Mononuclear cell (primary cell): ENCODE measurements around the gene ATXN7L3. TPM values are rescaled to one million over a fixed set of nuclear protein-coding genes. Genes with fewer than 3 reads are reported as not detected.
"Not testable (repeated sequence)": the region's sequence is repeated elsewhere in the genome, so short reads cannot be mapped to it uniquely, and the experiment has no call there.

ENCODE experiments used
- H3K27me3 ChIP-seq: 2 replicates; pipeline ENCODE4 v1.6.0; 2011; ENCODE audit warnings: low read length, control low read depth; ENCODE audit not compliant: insufficient read depth
- H3K4me1 ChIP-seq: 2 replicates; pipeline ENCODE4 v1.5.1; 2011; ENCODE audit warnings: mild to moderate bottlenecking, low read length, control low read depth; ENCODE audit not compliant: insufficient read depth
- H3K4me3 ChIP-seq: 2 replicates; pipeline ENCODE4 v1.5.1; 2011; ENCODE audit warnings: mild to moderate bottlenecking, low read length, moderate library complexity
- H3K9me3 ChIP-seq: 2 replicates; pipeline ENCODE4 v1.5.1; 2011; ENCODE audit warnings: low read depth, mild to moderate bottlenecking, control low read depth, low read length
- total RNA-seq: library from RNA; depleted of rRNA; stranded (reverse); fragments of >200 nt; gene quantifications from one replicate; pipeline ENCODE4 v1.2.3, GENCODE V29; 2012

Gene ATXN7L3
- total RNA-seq, 1 donor, result 44.7 TPM

- no peaks in the 10 kb centered on the region for H3K27me3 ChIP-seq
- H3K4me1 ChIP-seq, result peaks cover 8% of the 10 kb centered on the region
- H3K4me3 ChIP-seq, result no peak overlapping the region
- H3K9me3 ChIP-seq, result no peaks in the 10 kb centered on the region
These were observed 22.0 kb downstream of the ATXN7L3 start for GRCh38 chr17:44177640-44178039.

- Histone ChIP-seq H3K4me3 (no peak overlapping the region), H3K27me3 (no peaks in the 10 kb centered on the region), H3K4me1 (peaks cover 8% of the 10 kb centered on the region), H3K9me3 (no peaks in the 10 kb centered on the region)
These were observed 22.8 kb downstream of the ATXN7L3 start for GRCh38 chr17:44176671-44177501.

GRCh38 chr17:44176257-44176656 is 23.4 kb downstream of the ATXN7L3 start:
- peaks cover 8% of the 10 kb centered on the region for H3K4me1 ChIP-seq
- no peak overlapping the region for H3K4me3 ChIP-seq
- H3K27me3 ChIP-seq, result no peaks in the 10 kb centered on the region
- no peaks in the 10 kb centered on the region for H3K9me3 ChIP-seq

- no peaks in the 10 kb centered on the region for H3K9me3 ChIP-seq
- H3K4me1 ChIP-seq, result peaks cover 8% of the 10 kb centered on the region
- no peak overlapping the region for H3K4me3 ChIP-seq
- H3K27me3 ChIP-seq, result no peaks in the 10 kb centered on the region
These were observed 25.3 kb downstream of the ATXN7L3 start for GRCh38 chr17:44174427-44174826.

- Histone ChIP-seq H3K4me3 (no peak overlapping the region), H3K9me3 (no peaks in the 10 kb centered on the region), H3K4me1 (peaks cover 4% of the 10 kb centered on the region), H3K27me3 (no peaks in the 10 kb centered on the region)
These were observed 27.7 kb downstream of the ATXN7L3 start for GRCh38 chr17:44171931-44172455.

GRCh38 chr17:44170499-44171201 is 29.0 kb downstream of the ATXN7L3 start, which contains the start of gene ASB16:
ASB16 (plus strand) TSS chr17:44170704; CDS start chr17:44170790, 86 bp downstream.
- Histone ChIP-seq H3K4me3 (no peak within 1 kb of the TSS), H3K9me3 (no peaks in the 10 kb centered on the region), H3K4me1 (peaks cover 4% of the 10 kb centered on the region), H3K27me3 (no peaks in the 10 kb centered on the region)

GRCh38 chr17:44170135-44170498 is 29.6 kb downstream of the ATXN7L3 start:
- peaks cover 4% of the 10 kb centered on the region for H3K4me1 ChIP-seq
- H3K4me3 ChIP-seq, result no peak overlapping the region
- H3K9me3 ChIP-seq, result no peaks in the 10 kb centered on the region
- H3K27me3 ChIP-seq, result no peaks in the 10 kb centered on the region

GRCh38 chr17:44167181-44167861 is 32.4 kb downstream of the ATXN7L3 start:
- H3K9me3 ChIP-seq, result no peaks in the 10 kb centered on the region
- peaks cover 4% of the 10 kb centered on the region for H3K4me1 ChIP-seq
- no peaks in the 10 kb centered on the region for H3K27me3 ChIP-seq
- no peak overlapping the region for H3K4me3 ChIP-seq

GRCh38 chr17:44164476-44164875 is 35.2 kb downstream of the ATXN7L3 start:
- no peaks in the 10 kb centered on the region for H3K27me3 ChIP-seq

GRCh38 chr17:44159519-44160210 is 40.0 kb downstream of the ATXN7L3 start:
- no peak overlapping the region for H3K4me3 ChIP-seq
- no peaks in the 10 kb centered on the region for H3K4me1 ChIP-seq
- no peaks in the 10 kb centered on the region for H3K9me3 ChIP-seq
- H3K27me3 ChIP-seq, result no peaks in the 10 kb centered on the region

More at GRCh38 chr17:44164476-44164875, 35.2 kb downstream of the ATXN7L3 start:
- no peaks in the 10 kb centered on the region for H3K9me3 ChIP-seq
- H3K4me3 ChIP-seq, result no peak overlapping the region
- H3K4me1 ChIP-seq, result peaks cover 4% of the 10 kb centered on the region

GRCh38 chr17:44155488-44155887 is 44.2 kb downstream of the ATXN7L3 start:
- Histone ChIP-seq H3K27me3 (no peaks in the 10 kb centered on the region), H3K4me1 (no peaks in the 10 kb centered on the region), H3K4me3 (no peak overlapping the region), H3K9me3 (no peaks in the 10 kb centered on the region)

- H3K27me3 ChIP-seq, result no peaks in the 10 kb centered on the region
- H3K4me3 ChIP-seq, result no peak overlapping the region
- no peaks in the 10 kb centered on the region for H3K9me3 ChIP-seq
- peaks cover 13% of the 10 kb centered on the region for H3K4me1 ChIP-seq
These were observed 46.8 kb downstream of the ATXN7L3 start for GRCh38 chr17:44152875-44153274.

GRCh38 chr17:44149750-44150329 is 49.8 kb downstream of the ATXN7L3 start:
- Histone ChIP-seq H3K9me3 (no peaks in the 10 kb centered on the region), H3K27me3 (no peaks in the 10 kb centered on the region), H3K4me3 (no peak overlapping the region)

GRCh38 chr17:44149066-44149465 is 50.6 kb downstream of the ATXN7L3 start:
- H3K4me3 ChIP-seq, H3K9me3 ChIP-seq, H3K27me3 ChIP-seq: not testable (repeated sequence)
- H3K4me1 ChIP-seq, result peaks cover 13% of the 10 kb centered on the region

More at GRCh38 chr17:44149750-44150329, 49.8 kb downstream of the ATXN7L3 start:
- peaks cover 13% of the 10 kb centered on the region for H3K4me1 ChIP-seq
